GM12891 (cell line): Measurements from ENCODE around the gene XBP1.

ENCODE experiments used
- PAX5 ChIP-seq: IDR thresholded peaks from 2 replicates; pipeline ENCODE4 v1.6.1; 2011; ENCODE audit warnings: low read length, moderate library complexity, mild to moderate bottlenecking; ENCODE audit not compliant: insufficient read depth, severe bottlenecking
- POLR2A ChIP-seq: IDR thresholded peaks from 2 replicates; pipeline ENCODE4 v1.6.1; 2011; ENCODE audit warnings: low read depth, low read length, control low read depth
- POLR2AphosphoS5 ChIP-seq: IDR thresholded peaks from 2 replicates; pipeline ENCODE4 v1.6.1; 2011; ENCODE audit warnings: low read depth, low read length, control low read depth
- POU2F2 ChIP-seq: IDR thresholded peaks from 2 replicates; pipeline ENCODE4 v1.6.1; 2011; ENCODE audit warnings: low read depth, mild to moderate bottlenecking, control low read depth, low read length, moderate library complexity
- SPI1 ChIP-seq: IDR thresholded peaks from 2 replicates; pipeline ENCODE4 v1.6.1; 2011; ENCODE audit warnings: low read depth, low read length, control low read depth
- TAF1 ChIP-seq: IDR thresholded peaks from 2 replicates; pipeline ENCODE4 v1.6.1; 2011; ENCODE audit warnings: low read depth, low read length, control low read depth

GRCh38 chr22:28810821-28811491 lies 10.6 kb upstream of the XBP1 start:
- TF ChIP-seq POLR2A: no peak
- TF ChIP-seq TAF1: no peak
- no peak for TF ChIP-seq POLR2AphosphoS5
- TF ChIP-seq SPI1: no peak
- no peak for TF ChIP-seq POU2F2
- TF ChIP-seq PAX5: peak; percentile 47
